SK-N-MC (cell line): ENCODE results near the gene GLRX2.

Experiments
- EZH2 ChIP-seq: fragments of 200-600 bp; sonication (generic); IDR thresholded peaks from one replicate; pipeline ENCODE4 v1.6.1; 2017; ENCODE audit warnings: antibody characterized with exemption
- FOXP2 ChIP-seq: optimal IDR thresholded peaks from 2 replicates; pipeline ENCODE3; 2011; ENCODE audit warnings: mild to moderate bottlenecking, moderate library complexity; ENCODE audit not compliant: insufficient read depth; ENCODE audit errors: extremely low read length, control extremely low read depth
- POLR2AphosphoS5 ChIP-seq: IDR thresholded peaks from 2 replicates; pipeline ENCODE4 v1.6.1; 2012; ENCODE audit warnings: mild to moderate bottlenecking, low read depth, low read length, borderline replicate concordance

DNA sequence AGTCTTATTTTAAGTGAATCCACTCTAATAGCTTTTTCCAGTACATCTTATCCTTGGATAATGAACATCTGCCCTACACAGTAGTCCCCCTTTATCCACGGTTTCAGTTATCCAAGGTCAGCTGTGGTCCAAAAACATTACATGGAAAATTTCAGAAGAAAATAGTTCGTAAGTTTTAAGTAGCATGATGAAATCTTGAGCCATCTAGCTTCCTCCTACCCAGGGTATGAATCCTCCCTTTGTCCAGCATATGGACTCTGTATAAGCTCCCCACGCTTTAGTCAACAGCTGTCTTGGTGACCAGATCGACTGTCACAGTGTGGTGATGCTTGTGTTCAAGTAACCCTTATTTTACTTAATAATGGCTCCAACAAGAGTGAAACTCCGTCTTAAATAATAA is 2.6 kb downstream of the GLRX2 start:
- TF ChIP-seq EZH2: no peak
- no peak for TF ChIP-seq POLR2AphosphoS5
- TF ChIP-seq FOXP2: no peak
